GM12892 (cell line): ENCODE measurements around the gene SCP2.
A peak's percentile ranks its signal among the peaks of the same experiment; 100 is the strongest.
"Not testable (repeated sequence)": the region's sequence is repeated elsewhere in the genome, so short reads cannot be mapped to it uniquely, and the experiment has no call there.

Experiments used
- DNase-seq: peaks from one replicate; pipeline ENCODE4 v3.0.0; 2011; ENCODE audit not compliant: insufficient read length
- FAIRE-seq: peaks from 2 replicates; lab custom pipeline; 2011; peaks lifted over from hg19 to GRCh38; lab: Jason Lieb, UNC
- POLR2A ChIP-seq: IDR thresholded peaks from 2 replicates; pipeline ENCODE4 v1.6.1; 2011; ENCODE audit warnings: low read depth, low read length, control low read depth
- POLR2AphosphoS5 ChIP-seq: IDR thresholded peaks from 2 replicates; pipeline ENCODE4 v1.6.1; 2011; ENCODE audit warnings: low read depth, low read length, control low read depth
- TAF1 ChIP-seq: IDR thresholded peaks from 2 replicates; pipeline ENCODE4 v1.6.1; 2011; ENCODE audit warnings: low read depth, mild to moderate bottlenecking, control low read depth, low read length, borderline replicate concordance

Gene SCP2

DNA sequence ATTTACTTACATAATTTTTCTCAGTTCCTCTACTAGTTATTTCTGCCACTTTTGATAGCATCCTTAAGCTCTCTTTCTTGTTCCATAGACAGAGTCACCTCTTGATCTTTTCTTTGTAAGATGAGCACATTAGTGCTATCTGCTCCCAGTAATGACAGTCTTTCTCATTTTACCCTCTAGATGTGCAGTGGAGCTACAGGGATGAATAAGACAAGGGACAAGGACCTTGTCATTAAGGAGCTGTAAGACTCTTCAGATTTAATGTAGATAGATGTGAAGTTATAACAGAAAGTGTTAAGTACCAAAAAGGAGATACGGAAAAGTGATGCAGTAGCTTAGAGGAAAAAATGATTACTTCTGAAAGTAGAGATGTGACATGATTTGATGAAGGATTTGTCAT, 20.4 kb downstream of the SCP2 start:
- TF ChIP-seq TAF1 (no peak), POLR2A (no peak), POLR2AphosphoS5 (no peak)
- DNase-seq (no peak), FAIRE-seq (no peak)

DNA sequence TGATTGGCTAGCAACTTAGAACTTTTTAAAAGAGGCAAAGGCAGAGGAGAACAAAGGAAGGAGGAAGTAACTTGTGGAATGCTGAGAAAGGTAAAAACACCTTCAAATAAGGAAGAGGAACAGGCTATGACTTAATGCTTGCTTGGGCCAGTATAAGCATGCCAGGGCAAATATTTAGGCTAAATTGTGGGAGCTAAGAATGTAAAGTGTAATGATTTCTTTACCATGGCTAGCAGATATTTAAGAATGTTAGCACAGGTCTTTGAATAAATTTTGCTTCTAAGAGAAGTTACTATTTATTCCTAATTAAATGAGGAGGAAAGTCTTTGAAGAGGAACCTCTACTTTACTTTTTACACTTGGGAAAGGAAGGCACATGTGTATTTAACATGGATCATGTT, 22.5 kb downstream of the SCP2 start:
- DNase-seq, FAIRE-seq: not testable (repeated sequence)

DNA sequence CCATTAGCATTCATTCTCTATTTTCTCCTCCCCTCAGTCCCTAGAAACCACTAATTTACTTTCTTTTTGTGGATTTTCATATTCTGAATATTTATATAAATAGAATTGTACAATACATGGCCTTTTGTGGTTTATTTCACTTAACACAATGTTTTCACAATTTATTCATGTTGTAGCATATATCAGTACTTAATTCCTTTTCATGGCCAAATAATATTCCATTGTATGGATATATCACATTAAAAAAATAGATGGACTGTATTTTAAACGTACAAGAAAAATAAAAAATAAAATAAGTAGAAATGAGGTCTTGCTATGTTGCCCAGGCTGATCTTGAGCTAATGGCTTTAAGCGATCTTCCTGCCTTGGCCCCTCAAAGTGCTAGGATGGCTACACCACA, 25.0 kb downstream of the SCP2 start:
- TF ChIP-seq POLR2AphosphoS5 (no peak), TAF1 (no peak), POLR2A (no peak)
- no peak for DNase-seq
- no peak for FAIRE-seq

DNA sequence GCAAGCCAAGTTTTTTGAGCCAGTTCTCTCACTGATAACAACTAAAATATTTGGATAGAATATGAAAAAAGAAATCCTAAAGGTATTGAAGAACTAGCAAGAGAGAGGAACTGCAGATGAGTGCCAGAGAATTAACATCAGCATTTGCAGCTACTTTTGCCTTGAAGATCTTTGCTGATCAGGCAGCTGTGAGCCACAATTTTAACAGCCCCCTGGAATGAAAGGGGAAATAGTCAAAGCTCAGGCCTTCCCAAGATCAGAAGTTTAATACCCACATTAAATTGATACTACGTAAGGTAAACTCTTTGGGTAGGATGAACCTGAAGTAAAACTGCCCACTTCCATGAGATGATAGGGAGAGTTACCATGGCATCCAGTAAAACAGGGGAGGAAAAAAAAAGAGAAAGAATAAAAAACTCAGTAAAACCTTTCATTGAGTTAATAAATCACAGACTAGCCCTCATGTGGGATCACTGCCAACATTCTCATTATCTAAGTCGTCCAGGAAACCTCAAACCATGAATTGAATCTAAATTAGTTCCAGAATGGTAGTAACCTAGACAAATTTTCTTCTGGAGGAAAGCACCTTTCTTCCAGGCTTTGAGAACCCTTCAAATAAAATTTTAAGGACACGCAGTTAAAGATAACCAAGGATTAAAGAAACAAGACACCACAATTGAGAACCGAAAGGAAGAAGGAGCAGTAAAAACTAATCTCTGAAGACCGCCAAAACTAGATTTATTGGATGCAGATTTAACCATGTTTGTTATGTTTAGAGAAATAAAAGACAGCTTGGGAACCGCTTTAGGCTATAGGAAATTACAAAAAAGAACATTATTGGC, 28.3 kb downstream of the SCP2 start:
- TF ChIP-seq POLR2AphosphoS5 (no peak), TAF1 (no peak), POLR2A (no peak)
- DNase-seq (no peak), FAIRE-seq (no peak)

DNA sequence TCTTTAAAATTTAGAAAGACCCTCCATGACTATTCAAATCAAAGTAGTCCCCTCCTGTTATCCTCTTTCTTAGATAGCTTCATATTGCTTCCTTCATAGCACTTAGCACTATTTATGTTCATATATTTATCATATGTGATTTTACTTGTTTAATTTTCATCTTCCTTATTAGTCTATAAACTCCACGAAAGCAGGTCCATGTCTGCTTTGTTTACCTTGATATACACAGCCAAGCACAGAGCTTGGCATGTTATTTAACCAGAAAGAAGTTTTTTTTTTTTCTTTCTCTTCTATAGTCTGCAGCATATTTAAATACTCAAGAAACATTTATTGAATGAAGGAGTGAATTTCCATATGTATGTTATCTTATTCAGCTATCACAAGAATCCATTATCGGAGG, 36.0 kb downstream of the SCP2 start:
- FAIRE-seq (no peak), DNase-seq (no peak)
- TF ChIP-seq POLR2A, result no peak
- TF ChIP-seq TAF1, result no peak
- no peak for TF ChIP-seq POLR2AphosphoS5

DNA sequence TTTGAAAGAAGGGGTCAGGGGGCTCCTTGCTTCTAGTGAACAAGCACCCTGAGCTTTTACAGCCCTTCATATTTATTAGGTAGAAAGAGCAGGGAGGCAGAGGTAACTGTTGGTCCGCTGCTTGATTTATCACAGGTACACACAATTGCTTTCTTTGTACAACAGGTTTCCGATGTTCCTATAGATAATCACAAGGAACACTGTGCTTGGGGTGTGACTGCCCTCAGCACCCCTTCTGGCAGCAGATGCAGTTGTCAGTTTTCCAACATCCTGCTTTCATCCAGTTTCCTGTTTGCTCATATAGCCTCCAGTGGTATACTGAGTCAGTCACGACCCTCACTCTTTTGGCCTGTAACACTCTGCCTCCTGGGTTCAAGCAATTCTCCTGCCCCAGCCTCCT, 40.6 kb downstream of the SCP2 start:
- no peak for FAIRE-seq
- DNase-seq, result no peak
- TF ChIP-seq POLR2A, result no peak
- no peak for TF ChIP-seq TAF1
- no peak for TF ChIP-seq POLR2AphosphoS5

GRCh38 chr1:52969234-52969633, 42.2 kb downstream of the SCP2 start:
- not testable (repeated sequence) for DNase-seq, FAIRE-seq

DNA sequence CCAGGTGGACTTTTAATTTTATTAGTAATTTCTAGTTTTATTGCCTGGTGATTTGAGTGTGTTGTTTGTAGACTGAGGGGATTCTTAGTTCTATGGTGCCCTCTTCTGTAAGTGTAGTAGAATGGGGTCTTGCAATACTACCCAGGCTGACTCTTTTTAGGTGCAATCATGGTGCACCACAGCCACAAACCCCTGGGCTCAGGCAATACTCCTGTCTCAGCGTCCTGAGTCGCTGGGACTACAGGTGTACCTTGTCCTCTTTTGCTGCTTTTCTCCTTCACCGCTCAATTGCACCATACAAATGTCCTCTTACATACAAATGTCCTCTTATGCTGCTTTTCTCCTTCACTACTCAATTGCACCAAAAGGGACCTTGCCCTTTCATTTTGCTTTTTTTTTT, 43.1 kb downstream of the SCP2 start:
- DNase-seq (no peak), FAIRE-seq (no peak)
- TF ChIP-seq POLR2AphosphoS5 (no peak), POLR2A (no peak), TAF1 (no peak)

GRCh38 chr1:52973841-52974240, 46.8 kb downstream of the SCP2 start:
- DNase-seq (no peak), FAIRE-seq (no peak)
- TF ChIP-seq TAF1 (no peak), POLR2A (no peak), POLR2AphosphoS5 (no peak)

- FAIRE-seq, result no peak
- TF ChIP-seq TAF1 (no peak), POLR2AphosphoS5 (no peak), POLR2A (no peak)
- no peak for DNase-seq
These were observed 49.3 kb downstream of the SCP2 start for GRCh38 chr1:52976183-52977035.

DNA sequence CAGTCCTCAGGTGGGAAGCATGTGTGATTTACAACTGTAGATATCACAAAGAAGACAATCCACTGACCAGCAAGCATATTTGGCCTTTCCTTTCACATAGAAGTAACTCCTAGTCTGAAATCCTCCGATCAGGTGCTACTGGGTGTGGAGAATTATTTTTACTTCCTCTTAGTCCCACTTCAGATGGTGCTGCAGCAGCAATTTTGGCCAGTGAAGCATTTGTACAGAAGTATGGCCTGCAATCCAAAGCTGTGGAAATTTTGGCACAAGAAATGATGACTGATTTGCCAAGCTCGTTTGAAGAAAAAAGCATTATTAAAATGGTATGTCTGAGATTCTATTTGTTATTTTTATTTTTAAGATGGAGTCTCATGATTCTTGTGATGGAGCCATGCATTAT, 51.0 kb downstream of the SCP2 start:
- no peak for FAIRE-seq
- no peak for DNase-seq
- TF ChIP-seq POLR2AphosphoS5 (no peak), POLR2A (no peak), TAF1 (no peak)

GRCh38 chr1:52992733-52993132, 65.7 kb downstream of the SCP2 start:
- DNase-seq, result not testable (repeated sequence)
- peak; percentile 62 for FAIRE-seq

DNA sequence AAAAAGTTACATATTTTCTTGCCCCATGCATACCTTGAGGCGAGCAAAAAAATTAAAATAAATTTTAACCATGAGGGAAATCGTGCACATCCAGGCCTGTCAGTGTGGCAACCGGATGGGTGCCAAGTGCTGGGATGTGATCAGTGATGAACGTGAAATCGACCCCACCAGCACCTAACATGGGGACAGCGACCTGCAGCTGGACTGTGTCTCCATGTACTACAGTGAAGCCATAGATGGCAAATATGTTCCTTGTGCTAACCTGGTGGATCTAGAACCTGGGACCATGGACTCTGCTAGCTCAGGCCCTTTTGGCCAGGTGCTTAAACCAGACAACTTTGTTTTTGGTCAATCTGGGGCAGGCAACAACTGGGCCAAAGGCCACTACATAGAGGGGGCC, 67.6 kb downstream of the SCP2 start:
- no peak for TF ChIP-seq POLR2AphosphoS5
- FAIRE-seq (no peak), DNase-seq (no peak)
